Mammary epithelial cell (primary cell): ENCODE data around the gene RFPL3.

ENCODE experiments used
- EZH2 ChIP-seq: IDR thresholded peaks from 2 replicates; pipeline ENCODE4 v1.6.1; 2012; ENCODE audit warnings: low read length, inconsistent platforms, borderline replicate concordance
- TF ChIP-seq, protein P1 (sequence below), 2 donors: IDR thresholded peaks in 1 of 2; conservative IDR thresholded peaks in 1 of 2; 2 replicates each; pipeline ENCODE4 v1.5.1; 2011 to 2012; ENCODE audit warnings: inconsistent platforms in 2 of 2, low read length in 2 of 2, mild to moderate bottlenecking in 2 of 2, control low read depth in 1 of 2, low read depth in 1 of 2; ENCODE audit not compliant: insufficient read depth in 1 of 2; ENCODE audit errors: extremely low read depth in 1 of 2

DNA sequence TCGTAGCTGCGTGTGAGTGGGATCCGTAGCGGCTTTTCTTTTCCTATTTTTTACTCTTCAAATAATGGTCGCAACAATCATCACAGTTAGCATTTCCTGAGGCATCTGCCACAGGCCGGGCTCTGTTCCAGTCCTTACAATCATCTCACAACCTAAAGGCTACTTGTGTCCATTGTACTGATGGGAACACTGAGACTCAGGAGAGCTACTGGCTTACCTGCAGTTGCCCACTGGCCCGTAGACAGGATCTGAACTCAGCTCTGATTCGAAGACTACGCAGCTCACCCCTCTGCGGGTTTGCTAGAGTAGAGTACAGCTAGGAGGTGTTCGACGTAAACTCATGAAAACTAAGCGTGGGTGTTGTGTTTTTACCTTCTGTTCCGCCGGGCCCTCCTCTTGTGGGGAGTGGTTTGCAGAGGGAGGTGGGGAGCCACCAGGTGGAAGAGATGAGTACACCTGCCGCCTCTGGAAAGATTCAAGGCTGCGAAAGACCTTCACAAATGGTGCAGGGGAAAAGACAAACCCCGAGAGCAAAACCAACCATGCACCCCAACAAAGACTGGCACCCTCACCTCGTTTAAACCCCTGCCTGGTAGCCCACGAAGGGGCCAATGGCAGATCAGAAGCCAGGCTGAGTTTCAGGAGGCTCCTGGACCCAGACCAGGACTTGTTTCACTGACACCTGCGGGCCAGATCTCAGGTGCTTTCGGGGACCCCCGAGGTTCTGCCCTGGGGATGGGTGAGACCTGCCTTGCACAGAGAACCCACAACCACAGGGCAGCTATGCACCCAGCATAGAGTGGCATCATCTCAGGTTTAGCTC lies 18.3 kb upstream of the RFPL3 start:
- TF ChIP-seq EZH2, result no peak
- TF ChIP-seq, protein P1, sequence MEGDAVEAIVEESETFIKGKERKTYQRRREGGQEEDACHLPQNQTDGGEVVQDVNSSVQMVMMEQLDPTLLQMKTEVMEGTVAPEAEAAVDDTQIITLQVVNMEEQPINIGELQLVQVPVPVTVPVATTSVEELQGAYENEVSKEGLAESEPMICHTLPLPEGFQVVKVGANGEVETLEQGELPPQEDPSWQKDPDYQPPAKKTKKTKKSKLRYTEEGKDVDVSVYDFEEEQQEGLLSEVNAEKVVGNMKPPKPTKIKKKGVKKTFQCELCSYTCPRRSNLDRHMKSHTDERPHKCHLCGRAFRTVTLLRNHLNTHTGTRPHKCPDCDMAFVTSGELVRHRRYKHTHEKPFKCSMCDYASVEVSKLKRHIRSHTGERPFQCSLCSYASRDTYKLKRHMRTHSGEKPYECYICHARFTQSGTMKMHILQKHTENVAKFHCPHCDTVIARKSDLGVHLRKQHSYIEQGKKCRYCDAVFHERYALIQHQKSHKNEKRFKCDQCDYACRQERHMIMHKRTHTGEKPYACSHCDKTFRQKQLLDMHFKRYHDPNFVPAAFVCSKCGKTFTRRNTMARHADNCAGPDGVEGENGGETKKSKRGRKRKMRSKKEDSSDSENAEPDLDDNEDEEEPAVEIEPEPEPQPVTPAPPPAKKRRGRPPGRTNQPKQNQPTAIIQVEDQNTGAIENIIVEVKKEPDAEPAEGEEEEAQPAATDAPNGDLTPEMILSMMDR (conservative IDR thresholded peaks at IDR 0.05 in 1 of 2, IDR thresholded peaks at IDR 0.05 in 1 of 2; ENCODE audit: extremely low read depth in 1 of 2, insufficient read depth in 1 of 2, low read depth in 1 of 2, low read length in 2 of 2), result no peak
